ENCODE results near the gene STARD8.

STARD8 gene

DNA sequence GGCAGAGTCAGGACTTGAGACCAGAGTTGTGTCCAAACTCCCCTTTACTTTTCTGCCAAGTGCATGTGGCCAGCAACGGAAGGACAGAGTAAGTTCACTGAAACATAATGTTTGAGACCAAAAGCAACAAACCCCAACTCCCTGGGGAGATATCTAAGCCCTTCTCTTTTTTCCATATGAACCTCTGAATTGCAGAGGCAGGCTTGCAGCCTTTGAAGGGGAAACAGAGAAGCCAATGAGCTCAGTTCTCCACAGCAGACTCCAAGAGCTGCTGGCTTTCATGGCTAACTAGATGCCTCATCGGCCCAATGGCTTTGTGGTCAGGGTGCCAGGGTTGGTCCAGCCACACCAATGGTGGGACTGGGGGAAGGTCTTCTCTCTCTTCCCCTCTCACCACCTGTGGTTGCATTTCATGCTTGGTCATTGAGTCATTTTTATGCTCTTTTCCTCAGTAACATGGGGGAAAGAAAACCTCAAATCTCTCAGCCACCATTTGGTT, 34.0 kb downstream of the STARD8 start:
- Histone ChIP-seq H3K79me2 (ENCODE audit: insufficient read depth, low read length) (no peaks in the 10 kb centered on the region), H2AFZ (ENCODE audit: low read length) (no peak overlapping the region), H3K4me1 (ENCODE audit: insufficient read depth, low read length, severe bottlenecking) (no peaks in the 10 kb centered on the region), H3K9me3 (ENCODE audit: low read length) (no peaks in the 10 kb centered on the region), H3K27me3 (ENCODE audit: insufficient read depth, low read length) (no peaks in the 10 kb centered on the region), H4K20me1 (ENCODE audit: insufficient read depth, low read length) (no peaks in the 10 kb centered on the region), H3K4me2 (ENCODE audit: low read length) (no peak overlapping the region), H3K27ac (ENCODE audit: low read depth, low read length, poor library complexity, severe bottlenecking) (no peak overlapping the region), H3K36me3 (ENCODE audit: insufficient read depth, low read length) (no peaks in the 10 kb centered on the region), H3F3A (ENCODE audit: insufficient read depth, low read length) (no peaks in the 10 kb centered on the region), H3K9ac (ENCODE audit: low read length) (no peak overlapping the region), H3K9me2 (ENCODE audit: low read depth, low read length) (no peaks in the 10 kb centered on the region), H3K4me3 (ENCODE audit: low read depth, low read length, poor library complexity, severe bottlenecking) (no peak overlapping the region)
- no peak for TF ChIP-seq EZH2 (IDR thresholded peaks at IDR 0.05; ENCODE audit: borderline replicate concordance, low read length)
- TF ChIP-seq, protein P1, sequence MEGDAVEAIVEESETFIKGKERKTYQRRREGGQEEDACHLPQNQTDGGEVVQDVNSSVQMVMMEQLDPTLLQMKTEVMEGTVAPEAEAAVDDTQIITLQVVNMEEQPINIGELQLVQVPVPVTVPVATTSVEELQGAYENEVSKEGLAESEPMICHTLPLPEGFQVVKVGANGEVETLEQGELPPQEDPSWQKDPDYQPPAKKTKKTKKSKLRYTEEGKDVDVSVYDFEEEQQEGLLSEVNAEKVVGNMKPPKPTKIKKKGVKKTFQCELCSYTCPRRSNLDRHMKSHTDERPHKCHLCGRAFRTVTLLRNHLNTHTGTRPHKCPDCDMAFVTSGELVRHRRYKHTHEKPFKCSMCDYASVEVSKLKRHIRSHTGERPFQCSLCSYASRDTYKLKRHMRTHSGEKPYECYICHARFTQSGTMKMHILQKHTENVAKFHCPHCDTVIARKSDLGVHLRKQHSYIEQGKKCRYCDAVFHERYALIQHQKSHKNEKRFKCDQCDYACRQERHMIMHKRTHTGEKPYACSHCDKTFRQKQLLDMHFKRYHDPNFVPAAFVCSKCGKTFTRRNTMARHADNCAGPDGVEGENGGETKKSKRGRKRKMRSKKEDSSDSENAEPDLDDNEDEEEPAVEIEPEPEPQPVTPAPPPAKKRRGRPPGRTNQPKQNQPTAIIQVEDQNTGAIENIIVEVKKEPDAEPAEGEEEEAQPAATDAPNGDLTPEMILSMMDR (IDR thresholded peaks at IDR 0.05; ENCODE audit: low read length): no peak

DNA sequence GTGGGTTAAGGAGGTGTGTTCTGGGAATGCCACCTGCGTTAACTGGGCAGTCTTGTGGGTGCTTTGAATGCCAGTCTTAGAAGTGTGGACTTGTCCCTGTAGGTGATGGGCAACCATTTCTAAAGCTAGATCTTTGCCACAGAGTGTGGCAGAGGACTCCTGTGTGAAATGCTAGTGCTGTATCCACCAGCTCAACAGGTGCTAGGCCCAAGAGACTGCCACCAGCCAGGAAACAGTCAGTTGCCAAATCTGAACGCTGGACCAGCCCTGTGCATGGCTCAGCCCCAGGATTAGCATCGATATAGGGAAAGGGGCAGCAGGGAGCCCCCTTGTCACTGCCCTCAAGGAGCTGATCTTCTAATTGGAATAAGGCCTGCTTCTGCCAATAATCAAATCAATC, 35.3 kb downstream of the STARD8 start:
- no peaks in the 10 kb centered on the region for H4K20me1 ChIP-seq (ENCODE audit: insufficient read depth, low read length)
- no peak overlapping the region for H2AFZ ChIP-seq (ENCODE audit: low read length)
- H3K27ac ChIP-seq (ENCODE audit: low read depth, low read length, poor library complexity, severe bottlenecking): no peak overlapping the region
- no peaks in the 10 kb centered on the region for H3F3A ChIP-seq (ENCODE audit: insufficient read depth, low read length)
- no peaks in the 10 kb centered on the region for H3K4me1 ChIP-seq (ENCODE audit: insufficient read depth, low read length, severe bottlenecking)
- no peaks in the 10 kb centered on the region for H3K9me2 ChIP-seq (ENCODE audit: low read depth, low read length)
- H3K27me3 ChIP-seq (ENCODE audit: insufficient read depth, low read length): no peaks in the 10 kb centered on the region
- no peaks in the 10 kb centered on the region for H3K36me3 ChIP-seq (ENCODE audit: insufficient read depth, low read length)
- H3K9me3 ChIP-seq (ENCODE audit: low read length): no peaks in the 10 kb centered on the region
- no peak overlapping the region for H3K9ac ChIP-seq (ENCODE audit: low read length)
- TF ChIP-seq EZH2 (IDR thresholded peaks at IDR 0.05; ENCODE audit: borderline replicate concordance, low read length): no peak
- TF ChIP-seq, protein P1 (IDR thresholded peaks at IDR 0.05; ENCODE audit: low read length): no peak
- H3K4me3 ChIP-seq (ENCODE audit: low read depth, low read length, poor library complexity, severe bottlenecking): no peak overlapping the region
- H3K79me2 ChIP-seq (ENCODE audit: insufficient read depth, low read length): no peaks in the 10 kb centered on the region
- H3K4me2 ChIP-seq (ENCODE audit: low read length): no peak overlapping the region

DNA sequence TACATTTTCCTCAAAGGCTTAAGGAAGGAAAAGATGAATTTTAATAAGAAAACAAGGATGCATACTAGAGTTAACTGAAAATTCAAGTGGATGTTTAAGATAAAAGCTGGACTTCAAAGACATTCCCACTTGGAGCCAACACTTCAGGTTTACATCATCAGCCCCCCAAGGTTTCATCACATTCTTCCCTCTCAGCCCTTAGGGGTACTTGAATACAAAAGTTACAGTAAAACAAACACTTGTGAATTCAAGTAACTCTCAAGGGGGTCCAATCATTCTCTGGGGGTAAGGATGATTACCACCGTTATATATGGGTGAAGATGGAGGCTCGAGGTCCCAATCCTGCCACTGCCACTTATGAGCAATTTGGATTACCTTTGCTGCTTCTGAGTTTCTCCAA, 36.1 kb downstream of the STARD8 start:
- Histone ChIP-seq H3K9me3 (ENCODE audit: low read length) (no peaks in the 10 kb centered on the region), H3K36me3 (ENCODE audit: insufficient read depth, low read length) (no peaks in the 10 kb centered on the region), H3K4me1 (ENCODE audit: insufficient read depth, low read length, severe bottlenecking) (no peaks in the 10 kb centered on the region), H3K9ac (ENCODE audit: low read length) (no peak overlapping the region), H4K20me1 (ENCODE audit: insufficient read depth, low read length) (no peaks in the 10 kb centered on the region), H3K27ac (ENCODE audit: low read depth, low read length, poor library complexity, severe bottlenecking) (no peak overlapping the region), H3K27me3 (ENCODE audit: insufficient read depth, low read length) (no peaks in the 10 kb centered on the region), H3K4me3 (ENCODE audit: low read depth, low read length, poor library complexity, severe bottlenecking) (no peak overlapping the region), H2AFZ (ENCODE audit: low read length) (no peak overlapping the region), H3K79me2 (ENCODE audit: insufficient read depth, low read length) (no peaks in the 10 kb centered on the region), H3K4me2 (ENCODE audit: low read length) (no peak overlapping the region), H3K9me2 (ENCODE audit: low read depth, low read length) (no peaks in the 10 kb centered on the region), H3F3A (ENCODE audit: insufficient read depth, low read length) (no peaks in the 10 kb centered on the region)
- TF ChIP-seq, protein P1 (IDR thresholded peaks at IDR 0.05; ENCODE audit: low read length): no peak
- no peak for TF ChIP-seq EZH2 (IDR thresholded peaks at IDR 0.05; ENCODE audit: borderline replicate concordance, low read length)
